GM12892 (cell line): ENCODE data around the gene JAKMIP2.

Experiments used
- POLR2A ChIP-seq: IDR thresholded peaks from 2 replicates; pipeline ENCODE4 v1.6.1; 2011; ENCODE audit warnings: low read depth, low read length, control low read depth
- TAF1 ChIP-seq: IDR thresholded peaks from 2 replicates; pipeline ENCODE4 v1.6.1; 2011; ENCODE audit warnings: low read depth, mild to moderate bottlenecking, control low read depth, low read length, borderline replicate concordance

DNA sequence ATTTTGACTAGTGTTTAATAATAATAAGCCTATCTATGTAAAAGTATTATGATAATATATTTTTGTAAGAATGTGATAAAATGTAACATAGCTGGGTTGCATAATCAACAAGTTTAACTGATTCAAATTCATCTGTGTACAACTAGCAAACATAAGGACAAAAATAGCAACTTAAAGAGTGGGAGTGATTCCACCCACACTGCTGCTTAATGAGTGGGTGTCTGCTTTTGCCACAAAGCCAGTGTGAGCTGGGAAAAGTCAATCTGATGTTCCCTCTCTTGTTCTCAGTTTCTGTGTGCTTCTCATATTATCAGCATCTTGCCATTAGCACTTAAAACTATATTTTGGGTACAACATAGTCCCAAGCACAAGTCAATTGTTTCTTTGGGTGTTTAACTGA is 161.5 kb downstream of the JAKMIP2 start:
- TF ChIP-seq POLR2A (no peak), TAF1 (no peak)
